AML-193 (cell line): Measurements from ENCODE around the gene CISH.

ENCODE experiments used
- DNase-seq, 2 experiments: peaks; one replicate each; lab custom pipeline; 2025; lab: John Stamatoyannopoulos, UW

Gene CISH

DNA sequence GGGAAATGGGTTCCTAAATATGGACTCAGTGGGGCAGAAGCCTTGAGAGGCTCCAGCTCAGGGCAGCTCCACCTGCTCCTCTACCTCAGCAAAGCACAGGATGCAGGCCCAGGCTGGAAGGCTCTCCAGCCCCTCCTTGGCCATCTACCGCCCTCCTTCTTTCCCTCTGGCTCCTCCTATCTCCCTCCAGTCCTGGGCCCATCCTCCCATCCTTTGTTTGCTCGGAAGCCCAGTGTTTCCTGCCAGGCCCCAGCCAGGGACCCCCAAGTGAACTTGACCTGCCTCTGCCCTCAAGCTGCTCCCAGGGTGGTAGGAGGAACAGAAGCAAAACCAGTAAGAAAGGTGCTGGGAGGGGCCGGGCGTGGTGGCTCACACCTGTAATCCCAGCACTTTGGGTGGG lies 25.4 kb upstream of the CISH start:
- no peak for DNase-seq

DNA sequence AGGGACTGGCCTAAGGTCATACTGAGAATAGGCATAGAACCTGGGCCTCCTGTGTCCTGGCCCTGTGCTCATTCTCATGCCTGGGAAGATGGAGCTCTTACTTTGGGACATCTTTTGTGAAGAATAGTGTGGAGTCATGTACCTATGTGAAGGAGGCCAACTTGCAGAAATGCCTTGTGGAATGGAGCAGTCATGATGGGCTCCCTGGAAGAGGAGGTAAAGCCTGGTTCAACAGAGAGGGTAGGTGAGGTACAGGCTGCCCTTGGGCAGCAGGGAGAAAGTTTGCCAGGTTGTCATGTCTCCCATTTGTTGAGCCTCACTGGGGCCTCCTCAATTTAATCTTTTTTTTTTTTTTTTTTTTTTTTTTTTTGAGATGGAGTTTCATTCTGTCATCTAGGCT lies 23.5 kb upstream of the CISH start:
- DNase-seq = no peak

DNA sequence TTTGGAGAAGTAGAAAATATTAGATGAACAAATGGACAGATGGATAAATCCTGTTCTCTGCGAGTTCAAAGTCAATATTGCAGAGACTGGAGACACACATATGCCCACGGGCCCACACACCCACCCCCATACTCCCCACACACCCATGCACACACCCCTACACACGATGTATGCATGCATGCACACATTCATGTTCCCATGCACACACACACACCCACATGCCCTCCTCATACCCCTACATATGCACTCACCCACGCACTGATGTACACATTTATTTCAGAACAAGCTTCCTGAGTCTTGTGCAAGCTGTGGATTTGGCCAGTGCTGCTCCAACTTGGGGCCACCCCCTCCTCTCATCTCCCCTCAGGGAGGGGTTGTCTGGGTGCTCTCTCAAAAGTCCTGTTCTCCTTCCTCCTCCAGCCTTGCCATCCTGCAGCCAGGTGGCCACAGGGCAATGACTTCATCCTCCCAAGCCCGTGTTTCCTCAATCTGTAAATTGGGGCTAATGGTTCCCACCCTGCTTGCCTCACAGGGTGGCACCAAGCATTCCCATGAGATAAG lies 21.7 kb upstream of the CISH start:
- DNase-seq = peak; percentile 61 to 67

DNA sequence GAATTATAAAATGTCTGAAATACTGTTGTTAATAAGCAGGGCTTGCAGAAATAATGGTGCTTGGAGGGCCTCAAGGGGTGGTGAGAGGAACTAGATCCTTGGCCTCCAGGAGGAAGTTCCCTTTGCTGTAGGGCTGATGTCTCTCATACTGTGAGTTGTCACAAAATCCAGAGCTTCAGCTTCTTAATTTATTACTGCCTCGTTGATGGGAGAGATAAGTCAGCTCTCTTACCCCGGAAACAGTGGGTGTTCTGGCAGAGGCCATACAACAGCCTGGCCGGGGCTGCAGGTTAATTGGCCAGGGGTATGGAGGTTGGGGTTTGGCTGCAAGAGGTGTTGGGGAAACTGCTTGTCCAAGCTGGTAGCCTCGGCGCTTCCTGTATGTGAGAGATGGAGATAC lies 20.9 kb upstream of the CISH start:
- DNase-seq = peak; percentile 76 to 80

DNA sequence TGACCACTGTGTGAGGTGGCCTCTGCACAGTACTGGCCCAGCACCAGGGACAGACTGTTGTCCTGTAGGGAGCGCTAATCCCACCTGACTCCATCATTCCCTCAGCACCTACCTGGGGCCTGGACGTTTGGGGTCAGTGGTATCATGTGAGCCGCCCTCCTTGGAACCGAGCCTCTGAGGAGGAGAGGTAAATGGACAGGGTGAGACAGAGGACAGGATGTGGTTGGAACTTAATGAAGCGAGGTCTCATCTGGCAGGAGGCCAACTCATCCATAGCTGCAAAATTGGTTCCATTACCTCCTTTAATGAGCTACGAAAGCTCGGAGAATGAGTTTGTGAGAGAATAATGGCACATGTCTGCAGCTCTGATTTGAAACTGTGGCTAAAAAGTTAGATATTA lies 19.3 kb upstream of the CISH start:
- DNase-seq = no peak

DNA sequence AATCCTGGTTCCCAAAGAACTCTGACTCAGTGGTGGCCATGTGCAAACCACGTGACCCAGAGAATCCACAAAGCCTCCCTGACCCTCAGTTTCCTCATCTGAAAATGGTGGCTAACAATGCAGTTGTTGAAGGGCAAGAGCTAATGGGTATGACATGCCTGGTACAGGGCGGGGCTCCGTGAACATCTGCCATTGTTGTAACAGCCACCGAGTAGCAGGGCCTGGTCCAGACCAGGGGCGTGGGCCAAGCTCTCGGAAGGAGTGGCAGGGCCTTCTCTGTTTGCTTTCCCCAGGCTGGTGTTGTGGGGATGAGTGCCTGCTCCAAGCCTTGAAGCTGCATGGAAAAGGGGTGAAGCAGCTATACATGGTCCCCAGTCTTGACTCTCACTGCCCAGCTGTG lies 18.8 kb upstream of the CISH start:
- DNase-seq = no peak

DNA sequence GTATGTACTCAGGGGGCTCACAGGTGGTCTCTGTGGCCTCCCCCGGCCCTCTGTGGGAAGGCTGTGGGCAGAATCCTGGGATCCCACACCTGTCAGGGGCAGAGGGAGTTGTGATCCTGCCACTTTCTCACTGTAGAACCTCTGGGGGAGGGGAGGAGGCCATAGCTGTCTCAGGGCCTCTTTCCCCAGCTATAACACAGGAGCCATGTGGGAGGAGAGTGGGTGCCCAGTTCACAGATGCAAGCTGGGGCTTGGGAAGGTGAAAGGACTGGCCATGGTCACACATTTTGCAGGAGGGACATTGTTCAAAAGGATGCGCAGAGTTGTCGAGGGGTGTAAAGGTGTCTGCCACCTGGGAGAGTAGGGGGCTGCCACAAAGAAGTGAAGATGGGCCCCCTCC lies 17.0 kb upstream of the CISH start:
- no peak for DNase-seq

DNA sequence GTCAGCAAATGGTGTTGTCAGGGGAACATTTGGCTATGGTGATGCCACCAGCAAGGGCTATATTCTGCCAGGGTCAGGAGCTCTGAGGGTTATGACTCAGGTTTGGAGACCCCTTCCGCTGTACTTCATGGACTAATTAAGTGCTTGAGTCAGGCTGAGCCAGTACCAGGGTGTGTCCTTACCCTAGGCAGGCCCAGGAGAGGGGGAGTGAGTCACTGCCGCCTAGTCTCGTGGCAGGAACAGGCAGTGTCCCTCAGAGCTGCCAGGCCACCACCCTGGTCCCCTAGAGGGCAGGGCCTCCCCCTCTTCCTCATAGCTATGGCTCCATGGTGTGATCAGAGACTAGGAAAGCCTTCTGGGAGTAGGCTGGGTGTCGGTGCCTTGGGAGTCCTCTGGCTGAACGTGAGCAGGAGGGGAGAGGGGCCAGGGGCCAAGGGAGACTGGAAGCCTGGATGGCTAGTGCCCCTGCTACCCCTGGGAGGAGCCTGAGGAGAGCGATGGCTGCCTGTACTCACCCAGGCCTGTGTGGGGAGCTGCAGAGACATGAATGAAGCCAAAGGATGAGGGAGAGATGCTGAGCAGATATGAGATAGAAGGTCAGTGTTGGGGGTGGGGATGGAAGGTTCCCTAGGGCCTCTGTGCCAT lies 16.0 kb upstream of the CISH start:
- peak in 1 of 2 experiments; percentile 19 for DNase-seq

DNA sequence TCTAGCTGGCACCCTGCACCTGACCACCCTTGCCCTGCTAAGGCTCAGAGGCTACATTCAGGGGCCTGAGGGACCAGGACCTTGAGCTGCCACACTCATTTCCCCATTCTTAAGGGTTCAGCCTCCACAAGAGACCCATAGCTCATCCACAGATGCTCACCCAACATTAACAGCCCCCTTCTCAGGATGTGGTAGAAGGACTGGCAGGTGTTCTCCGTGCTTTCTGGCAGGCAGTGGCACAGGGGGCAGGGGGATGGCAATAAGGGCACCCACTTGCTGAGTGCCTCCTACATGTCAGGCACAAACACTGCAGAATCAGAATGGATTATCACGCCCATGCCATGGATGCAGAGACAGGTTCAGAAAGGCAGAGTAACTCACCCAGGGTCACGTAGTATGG lies 14.8 kb upstream of the CISH start:
- no peak for DNase-seq

DNA sequence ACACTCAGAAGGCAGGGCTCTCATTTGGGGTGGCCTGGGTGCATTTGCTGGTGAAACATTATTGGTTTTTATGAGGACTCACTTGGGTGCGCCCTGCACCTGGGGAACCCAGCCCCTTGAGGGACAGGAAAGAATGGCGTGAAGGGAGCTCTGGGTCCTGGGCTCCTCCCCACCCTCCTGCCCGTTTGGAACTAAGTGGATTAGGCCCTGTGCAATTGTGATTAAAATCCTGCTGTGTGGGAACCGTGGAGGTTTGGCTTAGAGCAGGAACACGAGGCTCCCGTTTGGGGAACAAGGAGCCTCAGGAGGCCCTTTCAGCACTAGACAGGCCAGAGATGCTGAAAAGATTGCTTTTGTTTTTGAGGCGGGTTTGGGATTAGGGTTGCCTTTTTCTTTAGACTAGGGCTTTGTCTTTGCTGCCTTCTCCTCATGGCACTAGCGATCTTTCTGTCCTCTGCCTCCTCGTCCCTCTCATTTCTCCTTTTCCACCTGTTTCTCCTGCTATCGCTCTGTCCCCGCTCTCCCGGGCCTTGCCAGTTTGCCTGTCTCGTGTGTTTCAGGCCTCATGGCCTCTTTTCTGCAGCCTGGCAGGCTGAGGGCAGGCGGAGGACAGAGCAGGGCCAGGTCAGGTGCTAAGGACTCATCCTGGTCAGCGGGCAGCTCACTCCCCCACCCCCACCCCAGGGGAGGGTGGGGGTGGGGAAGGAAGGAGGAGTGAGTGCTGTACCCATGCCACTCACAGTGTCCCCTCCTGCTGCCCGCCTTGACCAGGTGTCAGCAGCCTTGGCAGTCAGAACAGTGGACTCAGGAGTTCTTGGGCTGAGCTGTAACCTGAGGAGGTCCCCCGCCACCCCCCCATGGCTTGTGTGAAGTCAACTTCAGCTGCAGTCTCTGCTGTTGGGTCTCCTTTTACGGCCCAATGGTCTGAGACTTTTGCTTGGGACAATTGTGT lies 13.9 kb upstream of the CISH start:
- no peak for DNase-seq

DNA sequence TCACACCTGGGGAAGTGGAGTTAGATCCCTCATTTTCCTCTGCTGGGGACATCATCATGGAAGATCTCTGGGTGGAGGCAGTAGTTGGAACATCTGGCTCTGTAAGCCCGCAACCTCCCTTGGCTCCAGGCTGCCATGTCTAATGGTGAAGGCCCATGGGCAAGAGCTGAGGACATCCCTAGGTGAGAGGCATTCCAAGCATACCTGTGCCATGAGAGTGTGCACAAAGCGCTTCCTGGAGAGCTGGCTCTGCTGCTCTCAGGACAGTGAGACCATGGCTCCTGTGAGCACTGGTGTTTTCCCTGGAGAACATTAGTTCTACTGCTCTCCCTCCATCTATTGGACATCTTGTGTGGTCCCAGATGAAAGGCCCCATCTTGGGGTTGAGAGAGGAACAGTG lies 13.1 kb upstream of the CISH start:
- no peak for DNase-seq

DNA sequence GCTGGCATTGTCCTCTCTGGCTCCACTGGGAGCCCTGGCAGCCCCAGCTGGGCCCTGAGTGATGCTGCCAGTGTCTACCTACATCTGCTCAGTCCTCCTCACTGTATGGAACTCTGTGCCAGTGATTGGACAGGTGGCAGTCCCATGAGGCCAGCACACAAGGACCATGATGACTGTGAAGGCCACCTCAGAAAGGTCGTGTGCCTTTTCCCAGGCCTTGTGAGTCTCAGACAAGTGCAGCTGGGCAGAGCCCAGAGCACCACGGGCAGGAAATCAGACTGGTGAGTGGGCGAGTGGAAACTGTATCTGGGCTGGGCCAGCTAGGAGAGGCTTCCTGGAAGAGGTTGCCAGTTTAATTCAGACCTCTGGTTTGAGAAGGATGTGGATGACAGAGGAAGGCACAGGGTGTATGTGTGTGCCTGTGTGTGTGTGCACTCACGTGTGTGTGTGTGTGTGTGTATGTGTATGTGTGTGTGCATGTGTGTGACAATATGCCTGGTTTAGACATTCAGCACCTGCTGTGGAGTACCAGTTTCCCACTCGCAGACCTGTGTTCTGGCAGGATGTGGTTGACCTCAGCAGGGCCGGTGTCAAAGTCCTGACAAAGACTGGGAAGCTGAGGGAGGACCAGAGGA lies 12.4 kb upstream of the CISH start:
- peak in 1 of 2 experiments; percentile 22 for DNase-seq

DNA sequence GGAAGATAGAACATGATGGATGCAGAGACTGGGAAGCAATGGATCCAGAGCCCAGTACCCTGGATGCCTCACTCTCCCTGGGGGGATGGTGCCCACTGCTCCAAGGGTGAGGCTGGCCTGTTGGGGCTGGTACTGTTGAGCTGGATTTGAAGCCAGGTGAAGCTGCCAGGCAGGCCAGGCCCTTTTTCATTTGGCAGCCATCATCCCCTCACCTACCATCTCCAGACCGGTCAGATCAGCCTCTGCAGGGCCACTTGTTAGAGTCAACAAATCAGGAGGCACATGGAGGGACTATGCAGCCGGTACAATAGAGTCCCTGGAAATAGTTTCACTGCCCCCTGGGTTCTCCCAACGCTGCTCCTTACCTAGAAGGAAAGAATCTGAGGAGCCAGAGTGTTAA lies 11.3 kb upstream of the CISH start:
- DNase-seq = no peak

DNA sequence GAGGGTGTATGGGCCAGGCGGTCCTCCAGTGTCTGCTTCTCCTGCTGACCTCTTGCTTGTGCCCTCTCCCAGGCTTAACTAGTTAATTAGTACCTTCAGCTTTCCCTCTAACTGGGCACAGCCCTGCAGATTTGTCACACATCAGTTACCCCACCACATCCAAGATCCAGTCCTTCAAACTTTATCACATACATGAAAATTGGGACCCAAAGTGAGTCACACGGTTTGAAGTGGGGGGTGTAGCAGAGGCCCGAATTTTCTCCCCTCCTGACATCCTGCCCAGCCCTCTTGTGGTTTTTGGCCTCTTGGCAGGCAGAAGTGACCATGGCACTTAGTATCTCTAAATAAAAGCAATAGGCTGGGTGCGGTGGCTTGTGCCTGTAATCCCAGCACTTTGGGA lies 9.2 kb upstream of the CISH start:
- peak; percentile 63 to 64 for DNase-seq

DNA sequence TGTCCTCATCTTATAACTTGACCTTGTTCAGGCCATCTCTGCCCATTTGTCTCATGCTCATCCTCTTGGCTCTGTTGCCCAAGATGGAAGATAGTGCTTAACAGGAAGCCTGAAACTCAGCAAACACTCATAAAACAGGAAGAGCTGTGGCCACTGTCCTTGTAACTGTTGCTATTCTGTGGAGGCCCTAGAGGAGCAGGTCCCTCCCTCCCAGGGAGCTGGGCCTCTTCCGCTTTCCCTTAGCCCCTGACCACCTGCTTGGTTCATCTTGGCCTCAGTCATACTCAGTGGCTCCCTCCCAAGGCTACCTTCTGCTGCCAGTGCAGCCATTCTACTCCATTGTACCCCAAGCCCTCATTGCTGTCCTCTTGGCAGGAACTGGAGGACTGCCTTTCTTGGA lies 8.8 kb upstream of the CISH start:
- peak; percentile 98 to 99 for DNase-seq

DNA sequence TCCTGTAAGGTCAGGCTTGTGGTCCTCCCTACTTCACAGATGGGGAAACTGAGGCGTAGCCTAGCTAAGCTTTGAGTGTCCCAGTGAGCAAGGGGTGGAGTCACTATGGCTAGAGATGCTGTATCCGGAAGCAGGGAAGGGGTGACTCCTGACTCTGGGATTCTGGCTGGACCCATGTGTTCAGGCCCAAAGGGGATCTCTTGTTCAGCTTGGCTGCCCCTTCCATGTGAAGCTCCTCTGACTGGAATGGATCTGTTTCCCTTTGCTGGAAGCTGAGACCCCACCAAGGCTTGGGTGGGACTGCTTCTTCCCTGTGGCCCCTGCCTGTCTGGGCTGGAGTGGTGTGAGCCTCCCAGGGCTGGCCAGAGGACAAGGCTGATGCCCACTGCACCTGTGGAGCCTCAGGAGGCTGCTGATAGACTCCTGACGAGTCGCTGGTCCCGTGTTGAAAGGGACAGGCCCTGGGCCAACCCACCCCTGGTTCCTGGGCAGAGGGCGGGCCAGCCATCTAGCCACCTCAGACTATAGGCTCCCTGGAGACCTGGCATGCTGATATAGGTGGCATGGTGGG lies 6.4 kb upstream of the CISH start:
- no peak for DNase-seq

DNA sequence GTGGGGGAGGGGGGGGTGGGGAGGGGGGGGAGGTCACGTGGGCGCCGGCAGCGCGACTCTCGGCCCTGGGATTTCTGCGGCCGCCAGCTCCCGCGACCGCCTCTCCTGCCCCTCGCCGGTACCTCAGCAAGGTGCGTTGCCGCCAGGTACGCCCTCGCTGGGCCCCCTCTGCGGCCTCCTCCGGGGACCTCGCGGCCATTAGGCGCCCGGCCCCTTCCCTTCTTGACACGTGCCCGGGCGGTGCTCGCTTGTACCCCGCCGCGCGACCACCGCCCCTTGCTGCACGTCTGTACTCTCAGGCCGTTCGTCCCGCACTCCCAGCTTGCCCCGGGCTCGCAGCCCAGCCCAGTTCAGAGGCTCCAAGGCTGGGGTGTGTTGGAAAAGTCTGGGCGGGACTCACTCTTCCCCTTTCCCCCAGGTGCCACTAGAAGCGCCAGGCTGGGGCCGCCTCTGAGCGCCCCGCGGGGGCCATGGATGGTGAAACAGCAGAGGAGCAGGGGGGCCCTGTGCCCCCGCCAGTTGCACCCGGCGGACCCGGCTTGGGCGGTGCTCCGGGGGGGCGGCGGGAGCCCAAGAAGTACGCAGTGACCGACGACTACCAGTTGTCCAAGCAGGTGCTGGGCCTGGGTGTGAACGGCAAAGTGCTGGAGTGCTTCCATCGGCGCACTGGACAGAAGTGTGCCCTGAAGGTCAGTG lies 5.7 kb upstream of the CISH start, which contains the start of gene MAPKAPK3:
Gene MAPKAPK3 (plus strand): TSS at position 56 of the 696 bp plus-strand sequence. CDS start 415 bp downstream, at position 471.
- peak; percentile 50 to 52 for DNase-seq

DNA sequence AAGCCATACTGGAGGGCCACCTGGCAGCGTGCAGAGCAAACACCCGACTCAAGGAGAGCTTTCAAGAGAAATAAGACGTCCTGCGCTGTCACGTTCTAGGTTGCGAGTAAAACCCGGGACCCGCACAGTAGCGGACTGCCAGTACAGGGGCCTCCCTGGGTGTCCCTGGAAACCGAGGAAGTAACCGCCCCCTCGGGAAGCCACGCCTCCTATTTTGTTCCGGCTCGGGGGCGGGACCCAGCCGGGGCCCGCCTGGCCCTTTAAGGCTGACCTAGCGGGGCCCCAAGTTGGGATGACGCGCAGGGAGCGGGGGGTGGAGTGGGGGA lies 5.2 kb upstream of the CISH start:
- peak; percentile 87 to 93 for DNase-seq

DNA sequence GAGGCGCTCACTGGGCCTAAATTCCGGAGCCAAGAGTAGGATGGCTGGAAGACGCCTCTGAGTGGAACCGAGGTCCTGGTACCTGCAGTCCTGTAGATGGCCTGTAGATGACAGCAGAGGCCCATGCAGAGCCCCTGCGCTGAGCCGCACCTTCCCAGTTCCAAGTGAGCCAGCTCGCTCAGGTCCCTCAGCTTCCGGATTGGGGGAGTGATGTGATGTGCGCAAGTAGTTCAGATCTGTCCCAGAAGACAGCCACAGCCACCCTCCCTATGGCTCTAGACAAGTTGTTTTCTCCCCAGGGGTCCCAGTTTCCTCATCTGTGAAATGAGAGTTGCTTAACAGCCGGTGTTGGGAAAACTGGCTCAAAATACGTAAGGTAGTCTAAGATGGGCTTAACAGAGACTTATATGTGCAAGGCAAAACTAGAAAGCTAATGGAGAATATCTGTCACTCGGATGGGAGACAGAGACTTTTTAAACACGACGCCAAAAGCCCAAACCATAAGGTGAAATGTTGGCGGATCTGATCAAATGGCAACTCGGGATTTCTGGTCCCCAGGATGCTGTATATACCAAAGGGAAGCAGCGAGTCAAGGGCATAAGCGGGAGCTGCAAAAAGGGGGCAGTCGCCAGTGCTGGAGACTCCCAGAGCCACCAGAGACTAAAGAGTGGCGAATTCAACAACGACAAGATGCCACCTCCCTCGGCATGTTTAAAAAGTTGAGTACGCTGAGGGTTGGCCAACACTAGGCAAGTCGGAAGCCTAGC lies 4.6 kb upstream of the CISH start:
- DNase-seq = peak; percentile 81 to 87

DNA sequence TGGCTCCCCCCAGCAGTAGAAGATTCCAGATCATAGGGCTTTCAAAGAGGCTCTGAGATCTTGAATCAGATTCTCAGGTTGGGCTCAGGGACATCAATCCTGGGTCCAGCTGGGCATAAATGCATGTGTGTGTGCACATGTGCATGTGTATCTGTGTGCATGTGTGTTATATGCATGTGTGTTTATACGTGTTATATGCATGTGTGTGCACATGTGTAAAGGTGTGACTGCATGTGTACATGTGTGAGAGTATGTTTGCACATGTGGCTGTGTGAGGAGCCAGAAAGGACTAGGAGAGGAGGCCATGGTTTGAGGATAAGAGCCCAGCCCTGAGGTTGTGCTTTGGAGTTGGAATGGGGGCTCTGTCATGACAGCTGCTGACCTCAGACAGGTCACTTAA lies 3.6 kb upstream of the CISH start:
- DNase-seq = no peak
